Osteoblast (primary cell): Measurements from ENCODE around the gene PPP2R5D. TPM values are rescaled to one million over a fixed set of nuclear protein-coding genes. Genes with fewer than 3 reads are reported as not detected.

Experiments used
- DNase-seq: peaks from one replicate; pipeline ENCODE4 v3.0.0; 2011; ENCODE audit warnings: low spot score, mixed read lengths; ENCODE audit not compliant: insufficient read length; ENCODE audit errors: missing footprints
- H2AFZ ChIP-seq: 2 replicates; pipeline ENCODE4 v1.6.0; 2011; ENCODE audit warnings: mild to moderate bottlenecking, low read length
- H3K27ac ChIP-seq: 2 replicates; pipeline ENCODE4 v1.5.1; 2011; ENCODE audit warnings: mild to moderate bottlenecking, low read depth, low read length, moderate library complexity
- H3K27me3 ChIP-seq: 2 replicates; pipeline ENCODE4 v1.6.0; 2012; ENCODE audit warnings: mild to moderate bottlenecking, control low read depth, inconsistent platforms, low read length, moderate library complexity; ENCODE audit not compliant: insufficient read depth
- H3K36me3 ChIP-seq: 2 replicates; pipeline ENCODE4 v1.5.1; 2011; ENCODE audit warnings: mild to moderate bottlenecking, low read length, control low read depth, moderate library complexity; ENCODE audit not compliant: insufficient read depth
- H3K4me1 ChIP-seq: 2 replicates; pipeline ENCODE4 v1.5.1; 2011; ENCODE audit warnings: mild to moderate bottlenecking, low read length, control low read depth, moderate library complexity; ENCODE audit not compliant: insufficient read depth
- H3K4me2 ChIP-seq: 2 replicates; pipeline ENCODE4 v1.6.0; 2011; ENCODE audit warnings: mild to moderate bottlenecking, low read length; ENCODE audit not compliant: insufficient read depth
- H3K4me3 ChIP-seq: fragments of 200-600 bp; sonication (generic); 3 replicates; pipeline ENCODE4 v1.5.1; 2012; ENCODE audit warnings: mild to moderate bottlenecking, low read length, inconsistent platforms; ENCODE audit not compliant: insufficient read depth
- H3K79me2 ChIP-seq: 2 replicates; pipeline ENCODE4 v1.6.0; 2012; ENCODE audit warnings: mild to moderate bottlenecking, low read length, control low read depth, inconsistent platforms; ENCODE audit not compliant: insufficient read depth
- H3K9me3 ChIP-seq: 2 replicates; pipeline ENCODE4 v1.5.1; 2011; ENCODE audit warnings: low read depth, low read length, control low read depth
- H4K20me1 ChIP-seq: 2 replicates; pipeline ENCODE4 v1.6.0; 2012; ENCODE audit warnings: mild to moderate bottlenecking, low read length, control low read depth; ENCODE audit not compliant: insufficient read depth
- total RNA-seq: library from RNA; depleted of rRNA; stranded (reverse); fragments of >200 nt; gene quantifications from 2 replicates; pipeline ENCODE4 v1.2.3, GENCODE V29; 2012
- TF ChIP-seq, protein P1 (sequence below): IDR thresholded peaks from 2 replicates; pipeline ENCODE4 v1.5.1; 2011; ENCODE audit warnings: mild to moderate bottlenecking, low read depth, low read length, moderate library complexity; ENCODE audit errors: extremely low read depth

The PPP2R5D gene
- total RNA-seq, 1 donor: 30.8 TPM

DNA sequence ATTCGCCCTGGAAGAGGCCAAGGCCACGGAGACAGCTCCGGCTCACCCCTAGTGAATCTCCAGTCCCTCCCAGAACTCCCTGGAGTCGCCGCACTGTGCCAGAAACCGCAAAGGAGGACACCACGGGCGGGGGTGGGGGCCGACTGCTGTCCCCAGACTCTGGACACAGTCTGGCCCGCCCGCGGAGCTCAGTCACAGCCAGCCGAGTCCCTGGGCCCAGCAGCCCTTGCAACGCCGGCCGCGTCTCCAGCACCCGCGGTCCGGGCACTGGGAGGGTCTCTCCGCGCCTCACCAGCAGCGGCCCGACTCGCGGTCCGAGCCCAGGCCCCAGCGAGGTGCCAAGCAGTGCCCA is 5.9 kb upstream of the PPP2R5D start:
- peak overlapping the region; percentile 94 for H3K4me2 ChIP-seq
- H3K4me1 ChIP-seq: peaks cover 17% of the 10 kb centered on the region
- H3K27ac ChIP-seq: peak overlapping the region; percentile 68
- peaks cover 4% of the 10 kb centered on the region for H4K20me1 ChIP-seq
- H3K27me3 ChIP-seq: no peaks in the 10 kb centered on the region
- H3K36me3 ChIP-seq: peaks cover 7% of the 10 kb centered on the region
- peaks cover 23% of the 10 kb centered on the region for H3K79me2 ChIP-seq
- H3K4me3 ChIP-seq: peak overlapping the region; percentile 92
- H2AFZ ChIP-seq: peak overlapping the region; percentile 41
- no peaks in the 10 kb centered on the region for H3K9me3 ChIP-seq
- TF ChIP-seq, protein P1, sequence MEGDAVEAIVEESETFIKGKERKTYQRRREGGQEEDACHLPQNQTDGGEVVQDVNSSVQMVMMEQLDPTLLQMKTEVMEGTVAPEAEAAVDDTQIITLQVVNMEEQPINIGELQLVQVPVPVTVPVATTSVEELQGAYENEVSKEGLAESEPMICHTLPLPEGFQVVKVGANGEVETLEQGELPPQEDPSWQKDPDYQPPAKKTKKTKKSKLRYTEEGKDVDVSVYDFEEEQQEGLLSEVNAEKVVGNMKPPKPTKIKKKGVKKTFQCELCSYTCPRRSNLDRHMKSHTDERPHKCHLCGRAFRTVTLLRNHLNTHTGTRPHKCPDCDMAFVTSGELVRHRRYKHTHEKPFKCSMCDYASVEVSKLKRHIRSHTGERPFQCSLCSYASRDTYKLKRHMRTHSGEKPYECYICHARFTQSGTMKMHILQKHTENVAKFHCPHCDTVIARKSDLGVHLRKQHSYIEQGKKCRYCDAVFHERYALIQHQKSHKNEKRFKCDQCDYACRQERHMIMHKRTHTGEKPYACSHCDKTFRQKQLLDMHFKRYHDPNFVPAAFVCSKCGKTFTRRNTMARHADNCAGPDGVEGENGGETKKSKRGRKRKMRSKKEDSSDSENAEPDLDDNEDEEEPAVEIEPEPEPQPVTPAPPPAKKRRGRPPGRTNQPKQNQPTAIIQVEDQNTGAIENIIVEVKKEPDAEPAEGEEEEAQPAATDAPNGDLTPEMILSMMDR: no peak
- DNase-seq: peak; percentile 92

DNA sequence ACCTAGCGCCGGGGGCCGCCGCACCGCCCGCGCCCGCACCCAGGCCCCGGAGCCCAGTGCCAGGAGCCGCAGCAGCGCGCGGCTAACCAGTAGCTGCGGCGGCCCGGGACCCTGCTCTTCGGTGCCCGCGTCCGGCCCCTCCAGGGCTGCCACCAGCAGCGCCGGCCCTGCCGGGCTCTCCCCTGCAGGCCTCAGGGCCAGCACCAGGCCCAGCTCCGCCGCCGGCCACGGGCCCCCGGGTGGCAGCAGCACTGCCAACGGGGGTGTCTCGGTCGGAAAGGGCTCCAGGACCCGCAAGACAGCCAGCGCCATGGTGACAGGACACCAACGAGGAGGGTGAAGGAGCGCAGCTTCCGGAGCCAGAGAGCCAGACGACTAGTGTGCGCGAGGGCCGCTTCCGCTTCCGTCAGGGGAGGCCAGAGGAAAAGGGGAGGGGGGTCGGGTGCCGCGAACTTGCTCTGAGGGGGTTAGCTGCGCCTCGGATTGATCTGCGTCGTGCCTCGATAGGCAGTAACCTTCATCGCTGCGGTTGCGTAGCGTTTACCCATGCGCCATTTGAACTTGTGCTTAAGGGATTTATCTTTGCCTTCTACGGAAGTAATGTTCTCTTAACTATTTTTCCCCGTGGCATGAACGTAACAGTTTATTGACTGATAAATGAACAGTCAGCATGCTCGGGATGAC is 5.4 kb upstream of the PPP2R5D start, which contains the start of gene PEX6:
Gene PEX6, minus strand, starts transcription at position 343 of the 684 bp plus-strand sequence. Its CDS starts 31 bp downstream, at position 312.
- Histone ChIP-seq H3K36me3 (peaks cover 7% of the 10 kb centered on the region), H2AFZ (peak within 1 kb of the TSS; percentile 93), H3K79me2 (peaks cover 23% of the 10 kb centered on the region), H3K4me1 (peaks cover 20% of the 10 kb centered on the region), H3K27me3 (no peaks in the 10 kb centered on the region), H3K9me3 (no peaks in the 10 kb centered on the region), H3K27ac (peak within 1 kb of the TSS; percentile 68), H4K20me1 (no peaks in the 10 kb centered on the region), H3K4me2 (peak within 1 kb of the TSS; percentile 94), H3K4me3 (peak within 1 kb of the TSS; percentile 92)
- TF ChIP-seq, protein P1: no peak
- DNase-seq: peak; percentile 96

DNA sequence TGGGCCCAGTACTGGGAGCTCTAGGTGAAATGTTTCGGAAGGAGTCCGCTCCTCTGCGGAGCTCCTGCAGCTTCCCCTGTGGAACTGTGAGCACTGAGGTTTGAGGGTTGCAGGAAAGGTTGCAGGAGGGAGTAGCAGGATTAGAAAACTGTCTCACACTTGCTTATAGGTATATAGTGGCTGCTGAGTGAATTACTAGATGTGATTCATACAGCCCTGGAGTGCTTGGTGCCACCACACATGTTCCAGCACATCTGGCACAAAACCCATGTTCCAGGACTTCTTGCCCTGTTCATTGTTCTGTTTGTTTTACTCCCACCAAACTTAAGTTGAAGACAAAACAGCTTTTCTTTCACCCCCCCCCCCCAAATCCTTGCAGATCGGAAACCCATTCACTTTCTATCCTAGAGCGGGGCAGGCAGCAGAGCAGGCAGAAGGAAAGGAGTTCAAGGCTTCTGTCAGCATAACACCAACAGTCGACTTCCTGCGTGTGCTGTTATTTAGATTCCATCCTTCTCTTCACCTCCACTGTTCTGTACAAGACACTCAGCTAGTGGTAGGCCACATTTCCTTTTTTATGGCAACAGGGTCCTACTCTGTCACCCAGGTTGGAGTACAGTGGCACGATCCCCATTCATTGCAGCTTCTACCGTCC is 4.7 kb upstream of the PPP2R5D start:
- Histone ChIP-seq H3K9me3 (no peaks in the 10 kb centered on the region), H3K36me3 (peaks cover 6% of the 10 kb centered on the region), H3K27me3 (no peaks in the 10 kb centered on the region), H3K27ac (peak overlapping the region; percentile 68), H3K4me2 (peak overlapping the region; percentile 94), H4K20me1 (no peaks in the 10 kb centered on the region), H3K79me2 (peaks cover 23% of the 10 kb centered on the region), H2AFZ (peak overlapping the region; percentile 93), H3K4me3 (peak overlapping the region; percentile 92), H3K4me1 (peaks cover 20% of the 10 kb centered on the region)
- TF ChIP-seq, protein P1: no peak
- DNase-seq: peak; percentile 88

DNA sequence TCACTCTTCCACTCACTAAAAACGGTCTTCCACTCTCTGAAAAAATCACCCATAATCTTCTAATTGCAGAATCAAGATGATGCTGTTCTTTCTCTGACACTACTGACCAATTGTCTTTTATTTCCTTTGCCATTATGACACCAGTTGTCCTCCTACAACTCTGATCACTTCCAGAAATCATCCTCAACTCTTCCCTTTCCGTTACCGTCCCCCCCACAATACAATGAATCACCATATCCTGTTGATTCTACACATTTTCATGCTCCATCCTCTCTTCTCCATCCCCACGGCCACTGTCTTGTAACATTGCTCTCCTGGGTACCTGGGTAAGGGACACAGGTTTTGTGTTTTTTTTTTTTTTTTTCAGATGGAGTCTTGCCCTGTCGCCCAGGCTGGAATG is 2.5 kb upstream of the PPP2R5D start:
- TF ChIP-seq, protein P1: no peak
- no peak for DNase-seq

More for the DNA sequence above, 2.5 kb upstream of the PPP2R5D start:
- peaks cover 43% of the 10 kb centered on the region for H3K79me2 ChIP-seq
- H3K4me2 ChIP-seq: no peak overlapping the region
- no peaks in the 10 kb centered on the region for H3K27me3 ChIP-seq
- peaks cover 37% of the 10 kb centered on the region for H3K4me1 ChIP-seq
- H3K27ac ChIP-seq: no peak overlapping the region
- H3K36me3 ChIP-seq: no peaks in the 10 kb centered on the region
- H2AFZ ChIP-seq: no peak overlapping the region
- H3K9me3 ChIP-seq: no peaks in the 10 kb centered on the region
- no peak overlapping the region for H3K4me3 ChIP-seq
- H4K20me1 ChIP-seq: peaks cover under 1% of the 10 kb centered on the region
